Panc1 (cell line): ENCODE results near the gene MSH3. TPM values are rescaled to one million over a fixed set of nuclear protein-coding genes. Genes with fewer than 3 reads are reported as not detected.

Source experiments
- ATAC-seq: fragments of 200-7000 bp; cut with Tn5 transposase; 2 replicates; pipeline ENCODE4 v1.9.1; 2020; ENCODE audit warnings: mild to moderate bottlenecking, moderate library complexity
- BruUV-seq: library from RNA; stranded (reverse); fragments of 400-500 nt; replicated peaks from 2 replicates; lab custom pipeline; 2021; lab: Mats Ljungman, UMichigan
- CTCF ChIA-PET: fragments of 300-600 bp; sonication (Branson Sonifier 250); formaldehyde crosslinking; loops from one replicate; lab custom pipeline; 2022; ENCODE audit warnings: antibody characterized with exemption; lab: Charles Lee
- POLR2A ChIA-PET: fragments of 300-600 bp; sonication (Branson Sonifier 250); formaldehyde crosslinking; loops from one replicate; lab custom pipeline; 2022; ENCODE audit warnings: antibody characterized with exemption; lab: Charles Lee
- DNase-seq: peaks from one replicate; pipeline ENCODE4 v3.0.0-alpha.2; 2010; ENCODE audit warnings: low read depth, low spot score
- H3K27ac ChIP-seq: 2 replicates; pipeline ENCODE4 v1.5.1; 2011; ENCODE audit warnings: mild to moderate bottlenecking, low read length, inconsistent platforms
- H3K27me3 ChIP-seq: fragments of 200-500 bp; sonication (Bioruptor generic); 2 replicates; pipeline ENCODE4 v1.6.0; 2014; ENCODE audit warnings: low read length, inconsistent platforms; ENCODE audit not compliant: control insufficient read depth, insufficient read depth
- H3K36me3 ChIP-seq: fragments of 200-500 bp; sonication (Bioruptor generic); 2 replicates; pipeline ENCODE4 v1.5.1; 2014; ENCODE audit warnings: inconsistent platforms, mild to moderate bottlenecking, low read length, moderate library complexity; ENCODE audit not compliant: control insufficient read depth, insufficient read depth
- H3K4me1 ChIP-seq: 2 replicates; pipeline ENCODE4 v1.5.1; 2011; ENCODE audit warnings: inconsistent platforms, mild to moderate bottlenecking, low read length, moderate library complexity; ENCODE audit not compliant: control insufficient read depth, insufficient read depth
- H3K4me3 ChIP-seq, 2 experiments: 2 replicates each; pipeline ENCODE4 v1.5.1; 2011 to 2012; ENCODE audit warnings: low read depth in 2 of 2, low read length in 2 of 2, mild to moderate bottlenecking in 2 of 2, inconsistent platforms in 1 of 2, moderate library complexity in 1 of 2
- H3K9me3 ChIP-seq: fragments of 200-500 bp; sonication (Bioruptor generic); 2 replicates; pipeline ENCODE4 v1.5.1; 2014; ENCODE audit warnings: low read depth, mild to moderate bottlenecking, inconsistent platforms, low read length, moderate library complexity; ENCODE audit not compliant: control insufficient read depth, insufficient read depth
- CTCF ChIP-seq: fragments of 450-650 bp; IDR thresholded peaks from 2 replicates; pipeline ENCODE4 v1.5.1; 2017; ENCODE audit warnings: mild to moderate bottlenecking
- POLR2AphosphoS5 ChIP-seq: IDR thresholded peaks from 2 replicates; pipeline ENCODE4 v1.6.1; 2012; ENCODE audit warnings: mild to moderate bottlenecking, low read depth, low read length, moderate library complexity
- SIN3A ChIP-seq: IDR thresholded peaks from 2 replicates; pipeline ENCODE4 v1.6.1; 2012; ENCODE audit warnings: low read depth, mild to moderate bottlenecking, low read length, moderate library complexity, borderline replicate concordance; ENCODE audit not compliant: insufficient read depth
- TCF7L2 ChIP-seq: IDR thresholded peaks from 2 replicates; pipeline ENCODE4 v1.6.1; 2011; ENCODE audit warnings: mild to moderate bottlenecking, low read depth, low read length, inconsistent platforms
- in situ Hi-C: cut with HindIII; loops from 2 replicates; pipeline ENCODE4 v1.10.0; 2016; ENCODE audit warnings: low sequenced_read_pairs, low pct_unique_long_range_greater_than_20kb
- intact Hi-C: fragments of 100-400 bp; cut with micrococcal nuclease; formaldehyde crosslinking; loops from one replicate; pipeline ENCODE4 v1.10.0; 2022; ENCODE audit not compliant: unreplicated experiment
- total RNA-seq: library from RNA; stranded (reverse); gene quantifications from one replicate; pipeline ENCODE4 v1.2.1, GENCODE V29; 2021; ENCODE audit not compliant: unreplicated experiment
- TF ChIP-seq, protein P1 (sequence below), 2 experiments: IDR thresholded peaks; 2 replicates each; pipeline ENCODE4 v1.6.1; 2011 to 2012; ENCODE audit warnings: low read depth in 2 of 2, control low read depth in 1 of 2, low read length in 1 of 2, mild to moderate bottlenecking in 1 of 2, moderate library complexity in 1 of 2; ENCODE audit not compliant: insufficient read depth in 1 of 2

MSH3 gene
- total RNA-seq, 1 experiment from 2014 or later: 18.9 TPM

GRCh38 chr5:80905405-80905804 is 251.0 kb downstream of the MSH3 start:
- no peaks in the 10 kb centered on the region for H3K9me3 ChIP-seq
- ChIA-PET POLR2A (no interaction called here), CTCF (no interaction called here)
- no peak for DNase-seq
- in situ Hi-C loops (no loop called here), intact Hi-C loops (no loop called here)
- no TSS peak for BruUV-seq
- no peak for ATAC-seq
- H3K36me3 ChIP-seq: no peaks in the 10 kb centered on the region
- H3K27me3 ChIP-seq: no peaks in the 10 kb centered on the region
- H3K4me3 ChIP-seq: no peak overlapping the region
- no peak overlapping the region for H3K27ac ChIP-seq
- TF ChIP-seq SIN3A: no peak
- no peak for TF ChIP-seq TCF7L2
- TF ChIP-seq, protein P1, sequence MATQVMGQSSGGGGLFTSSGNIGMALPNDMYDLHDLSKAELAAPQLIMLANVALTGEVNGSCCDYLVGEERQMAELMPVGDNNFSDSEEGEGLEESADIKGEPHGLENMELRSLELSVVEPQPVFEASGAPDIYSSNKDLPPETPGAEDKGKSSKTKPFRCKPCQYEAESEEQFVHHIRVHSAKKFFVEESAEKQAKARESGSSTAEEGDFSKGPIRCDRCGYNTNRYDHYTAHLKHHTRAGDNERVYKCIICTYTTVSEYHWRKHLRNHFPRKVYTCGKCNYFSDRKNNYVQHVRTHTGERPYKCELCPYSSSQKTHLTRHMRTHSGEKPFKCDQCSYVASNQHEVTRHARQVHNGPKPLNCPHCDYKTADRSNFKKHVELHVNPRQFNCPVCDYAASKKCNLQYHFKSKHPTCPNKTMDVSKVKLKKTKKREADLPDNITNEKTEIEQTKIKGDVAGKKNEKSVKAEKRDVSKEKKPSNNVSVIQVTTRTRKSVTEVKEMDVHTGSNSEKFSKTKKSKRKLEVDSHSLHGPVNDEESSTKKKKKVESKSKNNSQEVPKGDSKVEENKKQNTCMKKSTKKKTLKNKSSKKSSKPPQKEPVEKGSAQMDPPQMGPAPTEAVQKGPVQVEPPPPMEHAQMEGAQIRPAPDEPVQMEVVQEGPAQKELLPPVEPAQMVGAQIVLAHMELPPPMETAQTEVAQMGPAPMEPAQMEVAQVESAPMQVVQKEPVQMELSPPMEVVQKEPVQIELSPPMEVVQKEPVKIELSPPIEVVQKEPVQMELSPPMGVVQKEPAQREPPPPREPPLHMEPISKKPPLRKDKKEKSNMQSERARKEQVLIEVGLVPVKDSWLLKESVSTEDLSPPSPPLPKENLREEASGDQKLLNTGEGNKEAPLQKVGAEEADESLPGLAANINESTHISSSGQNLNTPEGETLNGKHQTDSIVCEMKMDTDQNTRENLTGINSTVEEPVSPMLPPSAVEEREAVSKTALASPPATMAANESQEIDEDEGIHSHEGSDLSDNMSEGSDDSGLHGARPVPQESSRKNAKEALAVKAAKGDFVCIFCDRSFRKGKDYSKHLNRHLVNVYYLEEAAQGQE (IDR thresholded peaks at IDR 0.05; ENCODE audit: insufficient read depth in 1 of 2, low read depth in 2 of 2, low read length in 1 of 2): no peak
- no peak for TF ChIP-seq CTCF
- no peak for TF ChIP-seq POLR2AphosphoS5
- no peaks in the 10 kb centered on the region for H3K4me1 ChIP-seq

- Histone ChIP-seq H3K36me3 (no peaks in the 10 kb centered on the region), H3K4me3 (no peak overlapping the region), H3K9me3 (no peaks in the 10 kb centered on the region), H3K27ac (no peak overlapping the region), H3K4me1 (no peaks in the 10 kb centered on the region), H3K27me3 (no peaks in the 10 kb centered on the region)
- POLR2A ChIA-PET: no interaction called here
- in situ Hi-C loops (no loop called here), intact Hi-C loops (no loop called here)
- no TSS peak for BruUV-seq
- CTCF ChIA-PET: interaction anchor here (0.6 kb wide), 1 partner anchor 15 kb away, joined by 3 read pairs; no protein-coding TSS in a partner anchor
- no peak for ATAC-seq
- no peak for TF ChIP-seq POLR2AphosphoS5
- DNase-seq: no peak
These were observed 258.0 kb downstream of the MSH3 start for GRCh38 chr5:80912479-80912878.

GRCh38 chr5:80915716-80916115 is 261.3 kb downstream of the MSH3 start:
- ATAC-seq (no peak), DNase-seq (no peak)
- Histone ChIP-seq H3K27ac (no peak overlapping the region), H3K36me3 (no peaks in the 10 kb centered on the region), H3K9me3 (no peaks in the 10 kb centered on the region), H3K4me1 (no peaks in the 10 kb centered on the region), H3K4me3 (no peak overlapping the region), H3K27me3 (no peaks in the 10 kb centered on the region)
- in situ Hi-C loops (no loop called here), intact Hi-C loops (no loop called here)
- TF ChIP-seq TCF7L2: no peak
- TF ChIP-seq, protein P1 (IDR thresholded peaks at IDR 0.05; ENCODE audit: insufficient read depth in 1 of 2, low read depth in 2 of 2, low read length in 1 of 2): no peak
- TF ChIP-seq SIN3A: no peak
- no peak for TF ChIP-seq POLR2AphosphoS5
- TF ChIP-seq CTCF: no peak
- BruUV-seq: no TSS peak
- ChIA-PET CTCF (no interaction called here), POLR2A (no interaction called here)
